Spleen (tissue), 7 donors: ENCODE measurements around the gene SCAF11.

Experiments
- CTCF ChIP-seq, 11 experiments: fragments of 200-600 bp in 7 of 11; fragments of 450-650 bp in 4 of 11; sonication (generic) in 4 of 11; IDR thresholded peaks in 8 of 11; conservative IDR thresholded peaks in 3 of 11; 1 replicate in 7 of 11; 2 replicates in 4 of 11; pipeline versions ENCODE4 v1.4.0 to v1.8.0; 2016 to 2021; ENCODE audit warnings: antibody characterized with exemption in 11 of 11, inconsistent platforms in 4 of 11, mild to moderate bottlenecking in 1 of 11
- POLR2A ChIP-seq, 3 donors: fragments of 450-650 bp; IDR thresholded peaks; one replicate each; pipeline ENCODE4 v1.5.1; 2017; ENCODE audit warnings: antibody characterized with exemption in 3 of 3, mild to moderate bottlenecking in 1 of 3
- POLR2AphosphoS5 ChIP-seq, 3 donors: sonication (generic); formaldehyde crosslinking; IDR thresholded peaks; one replicate each; pipeline ENCODE4 v1.5.1; 2017; ENCODE audit warnings: antibody characterized with exemption in 3 of 3
- donor health status: DM: no; HTN: no; CAD: no; lungs with moderate emphysema.
- donor health status: DM: no; HTN: no; CAD: no.
- donor health status: DM: no; HTN: no; CAD: no.

GRCh38 chr12:45969084-45969483 is 21.3 kb downstream of the SCAF11 start:
- TF ChIP-seq CTCF (IDR thresholded peaks at IDR 0.05 in 8 of 11, conservative IDR thresholded peaks at IDR 0.05 in 3 of 11) (no peak), POLR2AphosphoS5 (IDR thresholded peaks at IDR 0.05) (no peak), POLR2A (IDR thresholded peaks at IDR 0.05) (no peak)
